Measurements from ENCODE around the gene MMS19.

Gene MMS19

GRCh38 chr10:97520978-97521761 lies 22.9 kb upstream of the MMS19 start:
- Histone ChIP-seq H4K8ac (ENCODE audit: low read depth, low read length) (no peak overlapping the region), H3K18ac (ENCODE audit: low read length) (no peak overlapping the region), H3K23ac (ENCODE audit: low read length) (no peak overlapping the region), H2AK5ac (ENCODE audit: low read length) (no peak overlapping the region), H2BK5ac (ENCODE audit: low read length) (no peak overlapping the region), H3K4ac (ENCODE audit: low read depth, low read length) (no peak overlapping the region), H3K4me2 (ENCODE audit: low read length) (no peak overlapping the region), H3K27me3 (ENCODE audit: insufficient read depth, low read length, poor library complexity) (no peaks in the 10 kb centered on the region), H2BK120ac (ENCODE audit: low read depth, low read length) (no peak overlapping the region), H3K4me1 (ENCODE audit: control insufficient read depth, low read depth, low read length) (peaks cover 10% of the 10 kb centered on the region), H4K5ac (ENCODE audit: low read length) (no peak overlapping the region), H3K27ac (ENCODE audit: low read depth, low read length) (no peak overlapping the region), H3K79me1 (ENCODE audit: low read length) (peaks cover 10% of the 10 kb centered on the region), H2BK15ac (replicated peaks; ENCODE audit: low read depth) (no peak overlapping the region), H3K79me2 (ENCODE audit: control insufficient read depth, insufficient read depth, low read length) (no peaks in the 10 kb centered on the region), H3K56ac (ENCODE audit: low read length) (peak overlapping the region; percentile 31), H3K36me3 (ENCODE audit: control insufficient read depth, insufficient read depth, low read length) (no peaks in the 10 kb centered on the region), H3K9ac (ENCODE audit: low read length) (peak overlapping the region; percentile 12), H3K4me3 (ENCODE audit: low read length) (no peak overlapping the region)
- no CpG with 5 or more reads among the region's 11 CpGs for WGBS (ENCODE audit: extremely low coverage, insufficient coverage, low lambda C conversion rate)
- DNase-seq, result peak; percentile 50

GRCh38 chr10:97520520-97520919 lies 22.3 kb upstream of the MMS19 start:
- H3K36me3 ChIP-seq (ENCODE audit: control insufficient read depth, insufficient read depth, low read length), result no peaks in the 10 kb centered on the region
- H2BK15ac ChIP-seq (replicated peaks; ENCODE audit: low read depth), result no peak overlapping the region
- peaks cover 10% of the 10 kb centered on the region for H3K79me1 ChIP-seq (ENCODE audit: low read length)
- no peak overlapping the region for H3K23ac ChIP-seq (ENCODE audit: low read length)
- peak overlapping the region; percentile 12 for H3K9ac ChIP-seq (ENCODE audit: low read length)
- H2BK5ac ChIP-seq (ENCODE audit: low read length), result no peak overlapping the region
- no peak overlapping the region for H3K4me3 ChIP-seq (ENCODE audit: low read length)
- no peaks in the 10 kb centered on the region for H3K79me2 ChIP-seq (ENCODE audit: control insufficient read depth, insufficient read depth, low read length)
- no peak overlapping the region for H3K4me2 ChIP-seq (ENCODE audit: low read length)
- no peak overlapping the region for H3K4ac ChIP-seq (ENCODE audit: low read depth, low read length)
- H3K27ac ChIP-seq (ENCODE audit: low read depth, low read length), result no peak overlapping the region
- H2AK5ac ChIP-seq (ENCODE audit: low read length), result no peak overlapping the region
- H4K8ac ChIP-seq (ENCODE audit: low read depth, low read length), result no peak overlapping the region
- no peak overlapping the region for H3K18ac ChIP-seq (ENCODE audit: low read length)
- H2BK120ac ChIP-seq (ENCODE audit: low read depth, low read length), result no peak overlapping the region
- DNase-seq, result no peak
- peak overlapping the region; percentile 31 for H3K56ac ChIP-seq (ENCODE audit: low read length)
- no CpG with 5 or more reads among the region's 5 CpGs for WGBS (ENCODE audit: extremely low coverage, insufficient coverage, low lambda C conversion rate)
- H4K5ac ChIP-seq (ENCODE audit: low read length), result no peak overlapping the region
- peaks cover 10% of the 10 kb centered on the region for H3K4me1 ChIP-seq (ENCODE audit: control insufficient read depth, low read depth, low read length)
- no peaks in the 10 kb centered on the region for H3K27me3 ChIP-seq (ENCODE audit: insufficient read depth, low read length, poor library complexity)

GRCh38 chr10:97519342-97519741 lies 21.1 kb upstream of the MMS19 start:
- Histone ChIP-seq H3K27ac (ENCODE audit: low read depth, low read length) (no peak overlapping the region), H2BK15ac (replicated peaks; ENCODE audit: low read depth) (no peak overlapping the region), H4K8ac (ENCODE audit: low read depth, low read length) (no peak overlapping the region), H3K9ac (ENCODE audit: low read length) (no peak overlapping the region), H2AK5ac (ENCODE audit: low read length) (no peak overlapping the region), H4K5ac (ENCODE audit: low read length) (no peak overlapping the region), H2BK5ac (ENCODE audit: low read length) (no peak overlapping the region), H3K79me2 (ENCODE audit: control insufficient read depth, insufficient read depth, low read length) (no peaks in the 10 kb centered on the region), H3K36me3 (ENCODE audit: control insufficient read depth, insufficient read depth, low read length) (no peaks in the 10 kb centered on the region), H3K27me3 (ENCODE audit: insufficient read depth, low read length, poor library complexity) (no peaks in the 10 kb centered on the region), H3K4me2 (ENCODE audit: low read length) (no peak overlapping the region), H3K4me1 (ENCODE audit: control insufficient read depth, low read depth, low read length) (peaks cover 10% of the 10 kb centered on the region), H3K23ac (ENCODE audit: low read length) (no peak overlapping the region), H3K18ac (ENCODE audit: low read length) (no peak overlapping the region), H3K4me3 (ENCODE audit: low read length) (no peak overlapping the region), H3K4ac (ENCODE audit: low read depth, low read length) (no peak overlapping the region), H3K79me1 (ENCODE audit: low read length) (peaks cover 10% of the 10 kb centered on the region), H3K56ac (ENCODE audit: low read length) (no peak overlapping the region), H2BK120ac (ENCODE audit: low read depth, low read length) (no peak overlapping the region)
- no peak for DNase-seq
- no CpG with 5 or more reads among the region's 2 CpGs for WGBS (ENCODE audit: extremely low coverage, insufficient coverage, low lambda C conversion rate)

GRCh38 chr10:97518301-97519043 lies 20.2 kb upstream of the MMS19 start:
- no peak overlapping the region for H4K8ac ChIP-seq (ENCODE audit: low read depth, low read length)
- no peak overlapping the region for H2AK5ac ChIP-seq (ENCODE audit: low read length)
- WGBS (ENCODE audit: extremely low coverage, insufficient coverage, low lambda C conversion rate), result no CpG with 5 or more reads among the region's 10 CpGs
- no peak overlapping the region for H3K9ac ChIP-seq (ENCODE audit: low read length)
- peak; percentile 81 for DNase-seq
- H3K79me2 ChIP-seq (ENCODE audit: control insufficient read depth, insufficient read depth, low read length), result no peaks in the 10 kb centered on the region
- H3K4me1 ChIP-seq (ENCODE audit: control insufficient read depth, low read depth, low read length), result peaks cover 10% of the 10 kb centered on the region
- no peaks in the 10 kb centered on the region for H3K36me3 ChIP-seq (ENCODE audit: control insufficient read depth, insufficient read depth, low read length)
- H3K23ac ChIP-seq (ENCODE audit: low read length), result no peak overlapping the region
- H3K4ac ChIP-seq (ENCODE audit: low read depth, low read length), result no peak overlapping the region
- H4K5ac ChIP-seq (ENCODE audit: low read length), result no peak overlapping the region
- H3K56ac ChIP-seq (ENCODE audit: low read length), result peak overlapping the region; percentile 43
- no peak overlapping the region for H2BK5ac ChIP-seq (ENCODE audit: low read length)
- no peaks in the 10 kb centered on the region for H3K27me3 ChIP-seq (ENCODE audit: insufficient read depth, low read length, poor library complexity)
- no peak overlapping the region for H3K18ac ChIP-seq (ENCODE audit: low read length)
- H2BK120ac ChIP-seq (ENCODE audit: low read depth, low read length), result no peak overlapping the region
- H3K4me2 ChIP-seq (ENCODE audit: low read length), result no peak overlapping the region
- H2BK15ac ChIP-seq (replicated peaks; ENCODE audit: low read depth), result no peak overlapping the region
- H3K4me3 ChIP-seq (ENCODE audit: low read length), result no peak overlapping the region
- H3K27ac ChIP-seq (ENCODE audit: low read depth, low read length), result no peak overlapping the region
- peaks cover 10% of the 10 kb centered on the region for H3K79me1 ChIP-seq (ENCODE audit: low read length)

- peaks cover 12% of the 10 kb centered on the region for H3K79me1 ChIP-seq (ENCODE audit: low read length)
- DNase-seq, result no peak
- H3K36me3 ChIP-seq (ENCODE audit: control insufficient read depth, insufficient read depth, low read length), result no peaks in the 10 kb centered on the region
- H2BK15ac ChIP-seq (replicated peaks; ENCODE audit: low read depth), result no peak overlapping the region
- no peak overlapping the region for H3K4me3 ChIP-seq (ENCODE audit: low read length)
- H3K9ac ChIP-seq (ENCODE audit: low read length), result no peak overlapping the region
- no peak overlapping the region for H3K18ac ChIP-seq (ENCODE audit: low read length)
- H4K8ac ChIP-seq (ENCODE audit: low read depth, low read length), result no peak overlapping the region
- H3K27me3 ChIP-seq (ENCODE audit: insufficient read depth, low read length, poor library complexity), result no peaks in the 10 kb centered on the region
- no peak overlapping the region for H4K5ac ChIP-seq (ENCODE audit: low read length)
- H3K4me1 ChIP-seq (ENCODE audit: control insufficient read depth, low read depth, low read length), result peaks cover 10% of the 10 kb centered on the region
- H3K27ac ChIP-seq (ENCODE audit: low read depth, low read length), result no peak overlapping the region
- no peak overlapping the region for H2BK120ac ChIP-seq (ENCODE audit: low read depth, low read length)
- H2BK5ac ChIP-seq (ENCODE audit: low read length), result no peak overlapping the region
- H3K23ac ChIP-seq (ENCODE audit: low read length), result no peak overlapping the region
- peak overlapping the region; percentile 43 for H3K56ac ChIP-seq (ENCODE audit: low read length)
- no peak overlapping the region for H2AK5ac ChIP-seq (ENCODE audit: low read length)
- H3K4me2 ChIP-seq (ENCODE audit: low read length), result no peak overlapping the region
- no CpG with 5 or more reads among the region's 6 CpGs for WGBS (ENCODE audit: extremely low coverage, insufficient coverage, low lambda C conversion rate)
- H3K79me2 ChIP-seq (ENCODE audit: control insufficient read depth, insufficient read depth, low read length), result peaks cover 2% of the 10 kb centered on the region
- H3K4ac ChIP-seq (ENCODE audit: low read depth, low read length), result no peak overlapping the region
Measured at GRCh38 chr10:97517778-97518300, 19.6 kb upstream of the MMS19 start.
